GM12874 (cell line): ENCODE data around the gene CHRNB1.

Experiments used
- CTCF ChIP-seq: IDR thresholded peaks from 2 replicates; pipeline ENCODE4 v1.5.1; 2011; ENCODE audit warnings: low read depth, mild to moderate bottlenecking, control low read depth, low read length, moderate library complexity; ENCODE audit not compliant: insufficient read depth

CHRNB1 gene, protein sequence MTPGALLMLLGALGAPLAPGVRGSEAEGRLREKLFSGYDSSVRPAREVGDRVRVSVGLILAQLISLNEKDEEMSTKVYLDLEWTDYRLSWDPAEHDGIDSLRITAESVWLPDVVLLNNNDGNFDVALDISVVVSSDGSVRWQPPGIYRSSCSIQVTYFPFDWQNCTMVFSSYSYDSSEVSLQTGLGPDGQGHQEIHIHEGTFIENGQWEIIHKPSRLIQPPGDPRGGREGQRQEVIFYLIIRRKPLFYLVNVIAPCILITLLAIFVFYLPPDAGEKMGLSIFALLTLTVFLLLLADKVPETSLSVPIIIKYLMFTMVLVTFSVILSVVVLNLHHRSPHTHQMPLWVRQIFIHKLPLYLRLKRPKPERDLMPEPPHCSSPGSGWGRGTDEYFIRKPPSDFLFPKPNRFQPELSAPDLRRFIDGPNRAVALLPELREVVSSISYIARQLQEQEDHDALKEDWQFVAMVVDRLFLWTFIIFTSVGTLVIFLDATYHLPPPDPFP

DNA sequence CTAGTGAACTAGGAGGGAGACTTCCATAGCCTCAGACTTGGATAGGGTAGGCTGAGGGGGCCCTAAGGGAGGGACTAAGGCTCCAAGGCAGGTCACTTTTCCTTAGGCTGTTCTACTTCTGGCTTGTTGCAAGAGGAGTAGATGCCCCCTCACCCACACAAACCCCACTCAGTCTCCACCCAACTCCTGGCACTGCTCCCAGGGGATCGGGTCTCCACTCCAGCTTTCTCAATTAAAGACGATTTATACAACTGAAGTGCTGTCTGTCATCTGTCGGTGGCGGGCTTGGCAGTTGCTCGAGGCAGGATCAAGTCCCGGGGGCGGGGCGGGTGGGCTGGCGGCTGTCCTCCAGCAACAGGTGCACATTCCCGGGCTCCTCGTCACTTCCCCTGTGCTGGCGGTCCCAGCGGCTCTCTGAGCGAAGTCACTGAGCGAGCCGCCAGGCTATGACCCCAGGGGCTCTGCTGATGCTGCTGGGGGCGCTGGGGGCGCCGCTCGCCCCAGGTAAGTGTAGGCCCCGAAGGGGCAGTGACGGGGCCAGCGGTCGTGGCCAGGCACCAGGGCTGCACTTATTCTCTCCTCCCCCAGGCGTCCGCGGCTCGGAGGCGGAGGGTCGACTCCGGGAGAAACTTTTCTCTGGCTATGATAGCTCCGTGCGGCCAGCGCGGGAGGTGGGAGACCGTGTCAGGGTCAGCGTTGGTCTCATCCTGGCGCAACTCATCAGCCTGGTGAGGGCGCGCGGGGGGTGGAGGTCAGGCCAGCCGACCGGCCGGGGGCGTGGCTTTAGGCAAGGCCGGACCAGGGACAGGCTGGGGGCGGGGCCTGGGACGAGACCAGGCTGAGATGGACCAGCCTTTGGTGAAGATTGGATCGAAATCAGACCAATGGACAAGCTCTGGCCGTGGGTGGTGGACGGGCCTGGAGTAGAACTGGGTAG lies at the start of gene CHRNB1:
Gene CHRNB1, plus strand, starts transcription at position 380 of the 937 bp plus-strand sequence. Its CDS starts 67 bp downstream, at position 447.
- no peak for TF ChIP-seq CTCF

GRCh38 chr17:7396147-7396546 lies 48.7 kb upstream of the CHRNB1 start:
- TF ChIP-seq CTCF, result no peak

- no peak for TF ChIP-seq CTCF
Measured at GRCh38 chr17:7398612-7399011, 46.2 kb upstream of the CHRNB1 start.

- no peak for TF ChIP-seq CTCF
Measured at GRCh38 chr17:7403043-7403726, 41.7 kb upstream of the CHRNB1 start.

GRCh38 chr17:7403727-7403976 lies 41.2 kb upstream of the CHRNB1 start:
- no peak for TF ChIP-seq CTCF

GRCh38 chr17:7403977-7404736 lies 40.7 kb upstream of the CHRNB1 start, which contains the start of gene TMEM256:
Gene TMEM256 (minus strand): TSS chr17:7404097. CDS start chr17:7404084, 13 bp downstream.
- no peak for TF ChIP-seq CTCF
